Measurements from ENCODE around the gene ERGIC1. TPM values are rescaled to one million over a fixed set of nuclear protein-coding genes. Genes with fewer than 3 reads are reported as not detected.

The ERGIC1 gene
- total and polyA plus RNA-seq, 12 donors = 71.9 to 450 (median 248) TPM

DNA sequence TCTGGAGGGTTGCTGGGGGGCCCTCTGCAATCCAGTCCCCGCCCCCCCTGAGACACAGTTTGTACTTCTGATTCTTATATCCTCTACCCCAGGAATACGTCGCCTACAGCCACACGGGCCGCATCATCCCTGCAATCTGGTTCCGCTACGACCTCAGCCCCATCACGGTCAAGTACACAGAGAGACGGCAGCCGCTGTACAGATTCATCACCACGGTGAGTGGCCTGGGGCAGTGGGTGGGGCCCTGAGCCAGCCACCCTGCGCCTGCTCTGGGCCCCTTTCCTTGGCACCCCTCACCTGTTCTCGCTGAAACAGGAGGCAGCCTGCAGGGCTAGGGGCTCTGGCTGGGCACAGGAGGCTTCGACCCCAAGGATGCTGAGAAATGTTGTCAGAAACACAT, 101.0 kb downstream of the ERGIC1 start:
- 74 to 87% (median 85%) methylated on average over 12 to 14 of the region's 14 CpGs for WGBS, 4 donors
- DNase-seq = peak in 1 of 7 donors; percentile 80
- peaks cover 0 to 18% of the 10 kb centered on the region in 2 donors for H3K4me1 ChIP-seq (replicated peaks in 1 of 2)
- intact Hi-C loops (cut with DNase I) = no loop called here
- no peak overlapping the region for H3K4me3 ChIP-seq
- no peak for TF ChIP-seq POLR2A (IDR thresholded peaks at IDR 0.05)
- TF ChIP-seq, protein P1, sequence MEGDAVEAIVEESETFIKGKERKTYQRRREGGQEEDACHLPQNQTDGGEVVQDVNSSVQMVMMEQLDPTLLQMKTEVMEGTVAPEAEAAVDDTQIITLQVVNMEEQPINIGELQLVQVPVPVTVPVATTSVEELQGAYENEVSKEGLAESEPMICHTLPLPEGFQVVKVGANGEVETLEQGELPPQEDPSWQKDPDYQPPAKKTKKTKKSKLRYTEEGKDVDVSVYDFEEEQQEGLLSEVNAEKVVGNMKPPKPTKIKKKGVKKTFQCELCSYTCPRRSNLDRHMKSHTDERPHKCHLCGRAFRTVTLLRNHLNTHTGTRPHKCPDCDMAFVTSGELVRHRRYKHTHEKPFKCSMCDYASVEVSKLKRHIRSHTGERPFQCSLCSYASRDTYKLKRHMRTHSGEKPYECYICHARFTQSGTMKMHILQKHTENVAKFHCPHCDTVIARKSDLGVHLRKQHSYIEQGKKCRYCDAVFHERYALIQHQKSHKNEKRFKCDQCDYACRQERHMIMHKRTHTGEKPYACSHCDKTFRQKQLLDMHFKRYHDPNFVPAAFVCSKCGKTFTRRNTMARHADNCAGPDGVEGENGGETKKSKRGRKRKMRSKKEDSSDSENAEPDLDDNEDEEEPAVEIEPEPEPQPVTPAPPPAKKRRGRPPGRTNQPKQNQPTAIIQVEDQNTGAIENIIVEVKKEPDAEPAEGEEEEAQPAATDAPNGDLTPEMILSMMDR (IDR thresholded peaks at IDR 0.05) = no peak
- H3K36me3 ChIP-seq (replicated peaks in 1 of 2) = peaks cover 0 to 23% of the 10 kb centered on the region in 2 donors
- H3K27ac ChIP-seq = peak overlapping the region in 1 of 5 donors; percentile 4
- H3K27me3 ChIP-seq = no peaks in the 10 kb centered on the region
- no peaks in the 10 kb centered on the region for H3K9me3 ChIP-seq (replicated peaks in 1 of 3)

- Histone ChIP-seq H3K27me3 (no peaks in the 10 kb centered on the region), H3K27ac (peak overlapping the region in 2 of 5 donors; percentile 3 to 4), H3K4me3 (no peak overlapping the region), H3K36me3 (replicated peaks in 1 of 2) (peaks cover 0 to 30% of the 10 kb centered on the region in 2 donors), H3K9me3 (replicated peaks in 1 of 3) (no peaks in the 10 kb centered on the region), H3K4me1 (replicated peaks in 1 of 2) (peaks cover 0 to 12% of the 10 kb centered on the region in 2 donors)
- 92 to 96% (median 93%) methylated on average over 5 of the region's 5 CpGs for WGBS, 4 donors
- no peak for DNase-seq
- TF ChIP-seq POLR2A (IDR thresholded peaks at IDR 0.05) = no peak
- TF ChIP-seq, protein P1 (IDR thresholded peaks at IDR 0.05) = no peak
- intact Hi-C loops (cut with DNase I) = no loop called here
These were observed 102.3 kb downstream of the ERGIC1 start for GRCh38 chr5:172936401-172936800.

- no peaks in the 10 kb centered on the region for H3K9me3 ChIP-seq (replicated peaks in 1 of 3)
- H3K36me3 ChIP-seq (replicated peaks in 1 of 2) = peaks cover 0 to 47% of the 10 kb centered on the region in 2 donors
- no peaks in the 10 kb centered on the region for H3K27me3 ChIP-seq
- H3K4me1 ChIP-seq (replicated peaks in 1 of 2) = no peaks in the 10 kb centered on the region
- H3K4me3 ChIP-seq = no peak overlapping the region
- peak in 4 of 7 donors; percentile 55 to 68 (median 60) for DNase-seq
- H3K27ac ChIP-seq = peak overlapping the region in 4 of 5 donors; percentile 16 to 66 (median 48)
- intact Hi-C loops (cut with DNase I) = no loop called here
- no peak for TF ChIP-seq POLR2A (IDR thresholded peaks at IDR 0.05)
- TF ChIP-seq, protein P1 (IDR thresholded peaks at IDR 0.05) = peak in 5 of 6 experiments; percentile 15 to 47 (median 25)
- WGBS, 4 donors = 58 to 67% (median 59%) methylated on average over 4 to 10 of the region's 10 CpGs
These were observed 105.0 kb downstream of the ERGIC1 start for GRCh38 chr5:172939071-172939470.

GRCh38 chr5:172939611-172940267, 105.7 kb downstream of the ERGIC1 start:
- peak overlapping the region in 3 of 5 donors; percentile 41 to 66 (median 55) for H3K27ac ChIP-seq
- intact Hi-C loops (cut with DNase I) = loop anchor here in 1 of 2 donors (10.0 kb wide), 1 partner anchor 465 kb away; no protein-coding TSS in a partner anchor
- H3K4me1 ChIP-seq (replicated peaks in 1 of 2) = no peaks in the 10 kb centered on the region
- no peaks in the 10 kb centered on the region for H3K9me3 ChIP-seq (replicated peaks in 1 of 3)
- peak; percentile 71 to 93 (median 81) for DNase-seq
- no peaks in the 10 kb centered on the region for H3K27me3 ChIP-seq
- peaks cover 0 to 54% of the 10 kb centered on the region in 2 donors for H3K36me3 ChIP-seq (replicated peaks in 1 of 2)
- 45 to 59% (median 56%) methylated on average over 6 to 16 of the region's 16 CpGs for WGBS, 4 donors
- TF ChIP-seq, protein P1 (IDR thresholded peaks at IDR 0.05) = no peak
- TF ChIP-seq POLR2A (IDR thresholded peaks at IDR 0.05) = no peak
- no peak overlapping the region for H3K4me3 ChIP-seq

All from adrenal gland (tissue), 12 donors.